ENCODE data around the gene CERS3.

Gene CERS3

GRCh38 chr15:100531204-100531603 lies 2.5 kb upstream of the CERS3 start:
- Histone ChIP-seq H3K4me3 (ENCODE audit: low read depth, low read length) (no peak overlapping the region), H3K27ac (ENCODE audit: low read depth, low read length) (no peak overlapping the region), H3K4me1 (ENCODE audit: control insufficient read depth, insufficient read depth, low read length) (no peaks in the 10 kb centered on the region), H3K9ac (ENCODE audit: low read length) (no peak overlapping the region), H3K27me3 (ENCODE audit: control insufficient read depth, insufficient read depth, low read length) (0 out of 2 replicates have a peak, but pooled peaks cover 2% of the 10 kb centered on the region), H3K9me3 (ENCODE audit: control insufficient read depth, insufficient read depth, low read depth, low read length) (no peaks in the 10 kb centered on the region; the same call in 1 of the 2 replicates), H3K36me3 (ENCODE audit: control insufficient read depth, insufficient read depth, low read length) (no peaks in the 10 kb centered on the region)

DNA sequence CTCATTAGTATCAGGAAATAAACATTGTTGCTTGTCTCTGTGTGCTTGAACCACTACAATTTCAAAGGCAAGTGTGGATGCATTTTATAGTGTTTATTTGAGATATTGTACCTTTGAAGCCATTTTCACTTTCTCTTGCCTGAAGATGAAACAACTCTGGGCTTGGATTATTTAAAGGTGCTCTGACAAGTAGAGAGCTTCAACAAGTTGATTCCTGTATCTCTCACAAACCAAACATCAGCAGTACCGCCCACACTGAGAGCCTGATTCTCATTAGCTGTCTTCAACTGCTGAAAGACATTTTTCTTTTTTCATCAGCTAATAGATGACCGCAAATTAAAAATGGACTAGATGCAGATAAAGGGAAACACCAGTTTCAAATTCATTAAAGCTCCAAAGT lies 806 bp upstream of the CERS3 start:
- Histone ChIP-seq H3K4me1 (ENCODE audit: control insufficient read depth, insufficient read depth, low read length) (no peaks in the 10 kb centered on the region), H3K9ac (ENCODE audit: low read length) (no peak overlapping the region), H3K9me3 (ENCODE audit: control insufficient read depth, insufficient read depth, low read depth, low read length) (no peaks in the 10 kb centered on the region; the same call in 1 of the 2 replicates), H3K36me3 (ENCODE audit: control insufficient read depth, insufficient read depth, low read length) (no peaks in the 10 kb centered on the region), H3K27ac (ENCODE audit: low read depth, low read length) (no peak overlapping the region), H3K4me3 (ENCODE audit: low read depth, low read length) (no peak overlapping the region), H3K27me3 (ENCODE audit: control insufficient read depth, insufficient read depth, low read length) (0 out of 2 replicates have a peak, but pooled peaks cover 2% of the 10 kb centered on the region)

DNA sequence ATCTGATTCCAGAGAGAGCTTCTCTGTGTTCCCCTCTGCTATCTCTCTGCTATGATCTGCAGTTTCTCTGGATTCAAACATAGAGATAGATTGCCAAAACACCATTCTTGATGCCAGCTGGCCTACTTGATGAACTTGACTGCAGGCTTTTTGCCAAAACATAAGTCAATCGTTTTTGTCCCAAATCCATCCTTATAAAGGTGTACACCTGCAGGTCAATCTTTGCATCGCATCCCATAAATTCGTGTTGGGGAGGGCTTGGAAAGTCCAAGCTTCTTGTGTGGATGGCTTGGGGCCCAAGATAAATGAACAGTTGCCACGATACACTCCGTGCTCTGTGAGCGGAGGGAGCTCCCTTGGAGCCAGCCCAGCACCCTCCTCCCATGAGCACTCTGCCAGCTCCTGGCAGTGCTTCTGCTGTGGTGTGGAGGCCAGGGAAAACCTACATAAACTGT lies 2.7 kb downstream of the CERS3 start:
- H3K4me3 ChIP-seq (ENCODE audit: low read depth, low read length), result no peak overlapping the region
- no peaks in the 10 kb centered on the region for H3K27me3 ChIP-seq (ENCODE audit: control insufficient read depth, insufficient read depth, low read length)
- no peak overlapping the region for H3K9ac ChIP-seq (ENCODE audit: low read length)
- H3K4me1 ChIP-seq (ENCODE audit: control insufficient read depth, insufficient read depth, low read length), result no peaks in the 10 kb centered on the region
- peaks cover 7% of the 10 kb centered on the region; the same call in 1 of the 2 replicates for H3K9me3 ChIP-seq (ENCODE audit: control insufficient read depth, insufficient read depth, low read depth, low read length)
- no peaks in the 10 kb centered on the region for H3K36me3 ChIP-seq (ENCODE audit: control insufficient read depth, insufficient read depth, low read length)
- no peak overlapping the region for H3K27ac ChIP-seq (ENCODE audit: low read depth, low read length)

GRCh38 chr15:100525436-100525835 lies 3.3 kb downstream of the CERS3 start:
- H3K36me3 ChIP-seq (ENCODE audit: control insufficient read depth, insufficient read depth, low read length), result no peaks in the 10 kb centered on the region
- no peak overlapping the region for H3K27ac ChIP-seq (ENCODE audit: low read depth, low read length)
- H3K27me3 ChIP-seq (ENCODE audit: control insufficient read depth, insufficient read depth, low read length), result no peaks in the 10 kb centered on the region
- no peak overlapping the region for H3K9ac ChIP-seq (ENCODE audit: low read length)
- no peaks in the 10 kb centered on the region for H3K4me1 ChIP-seq (ENCODE audit: control insufficient read depth, insufficient read depth, low read length)
- peaks cover 7% of the 10 kb centered on the region; the same call in 1 of the 2 replicates for H3K9me3 ChIP-seq (ENCODE audit: control insufficient read depth, insufficient read depth, low read depth, low read length)
- no peak overlapping the region for H3K4me3 ChIP-seq (ENCODE audit: low read depth, low read length)

- no peaks in the 10 kb centered on the region for H3K27me3 ChIP-seq (ENCODE audit: control insufficient read depth, insufficient read depth, low read length)
- no peak overlapping the region for H3K4me3 ChIP-seq (ENCODE audit: low read depth, low read length)
- H3K36me3 ChIP-seq (ENCODE audit: control insufficient read depth, insufficient read depth, low read length), result no peaks in the 10 kb centered on the region
- H3K9ac ChIP-seq (ENCODE audit: low read length), result no peak overlapping the region
- H3K4me1 ChIP-seq (ENCODE audit: control insufficient read depth, insufficient read depth, low read length), result no peaks in the 10 kb centered on the region
- peaks cover 7% of the 10 kb centered on the region; the same call in 1 of the 2 replicates for H3K9me3 ChIP-seq (ENCODE audit: control insufficient read depth, insufficient read depth, low read depth, low read length)
- no peak overlapping the region for H3K27ac ChIP-seq (ENCODE audit: low read depth, low read length)
Observed at GRCh38 chr15:100524326-100524725, 4.4 kb downstream of the CERS3 start.

DNA sequence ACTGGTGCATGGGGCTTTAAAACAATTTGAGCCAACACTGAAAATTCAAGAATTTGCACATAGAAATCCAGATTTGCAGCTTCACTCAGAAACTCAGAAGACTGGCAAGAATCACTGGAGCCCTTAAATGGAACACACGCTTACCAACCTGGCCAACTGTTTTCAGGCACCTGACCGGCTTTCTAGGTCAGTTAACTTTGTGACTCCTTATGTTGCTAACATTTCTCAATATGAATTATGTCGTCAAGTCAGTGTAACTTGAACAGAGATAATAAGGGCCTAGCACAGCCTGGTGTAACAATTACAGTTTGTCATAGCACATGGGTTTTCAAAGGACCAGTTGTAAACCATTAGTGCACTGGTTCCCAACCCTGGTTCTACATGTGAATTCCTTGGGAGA lies 6.8 kb downstream of the CERS3 start:
- Histone ChIP-seq H3K4me1 (ENCODE audit: control insufficient read depth, insufficient read depth, low read length) (no peaks in the 10 kb centered on the region), H3K9me3 (ENCODE audit: control insufficient read depth, insufficient read depth, low read depth, low read length) (0 out of 2 replicates have a peak, but pooled peaks cover 7% of the 10 kb centered on the region), H3K4me3 (ENCODE audit: low read depth, low read length) (no peak overlapping the region), H3K27me3 (ENCODE audit: control insufficient read depth, insufficient read depth, low read length) (no peaks in the 10 kb centered on the region), H3K36me3 (ENCODE audit: control insufficient read depth, insufficient read depth, low read length) (no peaks in the 10 kb centered on the region), H3K9ac (ENCODE audit: low read length) (no peak overlapping the region), H3K27ac (ENCODE audit: low read depth, low read length) (no peak overlapping the region)

GRCh38 chr15:100520132-100520921 lies 8.4 kb downstream of the CERS3 start:
- H3K27me3 ChIP-seq (ENCODE audit: control insufficient read depth, insufficient read depth, low read length), result no peaks in the 10 kb centered on the region
- H3K36me3 ChIP-seq (ENCODE audit: control insufficient read depth, insufficient read depth, low read length), result no peaks in the 10 kb centered on the region
- H3K27ac ChIP-seq (ENCODE audit: low read depth, low read length), result no peak overlapping the region
- H3K4me1 ChIP-seq (ENCODE audit: control insufficient read depth, insufficient read depth, low read length), result no peaks in the 10 kb centered on the region
- no peak overlapping the region for H3K9ac ChIP-seq (ENCODE audit: low read length)
- no peak overlapping the region for H3K4me3 ChIP-seq (ENCODE audit: low read depth, low read length)
- 0 out of 2 replicates have a peak, but pooled peaks cover 7% of the 10 kb centered on the region for H3K9me3 ChIP-seq (ENCODE audit: control insufficient read depth, insufficient read depth, low read depth, low read length)

GRCh38 chr15:100517846-100518245 lies 10.9 kb downstream of the CERS3 start:
- no peaks in the 10 kb centered on the region for H3K4me1 ChIP-seq (ENCODE audit: control insufficient read depth, insufficient read depth, low read length)
- no peak overlapping the region for H3K9ac ChIP-seq (ENCODE audit: low read length)
- H3K4me3 ChIP-seq (ENCODE audit: low read depth, low read length), result no peak overlapping the region
- 0 out of 2 replicates have a peak, but pooled peaks cover 5% of the 10 kb centered on the region for H3K9me3 ChIP-seq (ENCODE audit: control insufficient read depth, insufficient read depth, low read depth, low read length)
- H3K36me3 ChIP-seq (ENCODE audit: control insufficient read depth, insufficient read depth, low read length), result no peaks in the 10 kb centered on the region
- no peaks in the 10 kb centered on the region for H3K27me3 ChIP-seq (ENCODE audit: control insufficient read depth, insufficient read depth, low read length)
- no peak overlapping the region for H3K27ac ChIP-seq (ENCODE audit: low read depth, low read length)

DNA sequence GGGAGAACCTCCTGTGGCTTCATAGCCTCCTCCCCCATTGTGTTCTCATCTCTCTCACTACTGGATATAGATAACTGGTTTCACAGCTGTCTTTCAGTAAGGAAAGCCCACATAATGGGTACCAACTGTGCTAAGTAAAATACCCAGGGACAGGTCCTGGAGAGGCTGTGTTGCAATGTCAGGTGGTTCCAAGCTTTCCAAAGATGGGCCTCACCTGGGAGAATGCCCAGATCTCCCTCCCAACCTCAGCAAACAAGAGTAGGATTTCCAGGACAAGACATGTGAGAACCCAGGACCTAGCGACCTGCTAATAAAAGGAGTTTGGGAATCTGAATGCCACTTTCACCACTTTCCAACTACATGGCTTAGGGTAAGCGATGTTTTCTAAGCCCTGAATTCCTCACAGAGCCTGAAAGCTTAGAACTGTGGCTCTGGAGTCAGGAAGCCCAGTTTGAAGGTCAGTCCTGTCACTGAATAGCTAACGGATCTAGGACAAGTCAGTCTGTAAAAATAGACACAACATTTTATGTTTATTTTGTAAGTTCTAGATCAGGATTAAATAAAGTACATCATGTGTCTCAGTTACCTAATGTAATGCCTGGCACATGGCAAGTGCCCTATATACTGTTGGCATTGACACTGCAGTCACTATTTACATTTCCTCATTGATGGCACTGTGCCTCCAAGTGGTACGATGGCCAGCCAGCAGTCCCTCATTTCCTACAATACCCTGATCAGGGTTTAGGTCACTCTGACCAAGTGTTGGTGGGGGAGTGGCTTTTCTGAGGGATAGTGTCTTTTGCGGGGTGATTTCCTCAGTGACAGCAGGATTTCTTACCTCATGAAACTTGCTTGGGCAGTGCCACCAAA lies 11.9 kb downstream of the CERS3 start:
- no peaks in the 10 kb centered on the region for H3K36me3 ChIP-seq (ENCODE audit: control insufficient read depth, insufficient read depth, low read length)
- no peak overlapping the region for H3K4me3 ChIP-seq (ENCODE audit: low read depth, low read length)
- H3K9ac ChIP-seq (ENCODE audit: low read length), result no peak overlapping the region
- H3K27me3 ChIP-seq (ENCODE audit: control insufficient read depth, insufficient read depth, low read length), result no peaks in the 10 kb centered on the region
- no peaks in the 10 kb centered on the region for H3K9me3 ChIP-seq (ENCODE audit: control insufficient read depth, insufficient read depth, low read depth, low read length)
- no peak overlapping the region for H3K27ac ChIP-seq (ENCODE audit: low read depth, low read length)
- H3K4me1 ChIP-seq (ENCODE audit: control insufficient read depth, insufficient read depth, low read length), result no peaks in the 10 kb centered on the region

DNA sequence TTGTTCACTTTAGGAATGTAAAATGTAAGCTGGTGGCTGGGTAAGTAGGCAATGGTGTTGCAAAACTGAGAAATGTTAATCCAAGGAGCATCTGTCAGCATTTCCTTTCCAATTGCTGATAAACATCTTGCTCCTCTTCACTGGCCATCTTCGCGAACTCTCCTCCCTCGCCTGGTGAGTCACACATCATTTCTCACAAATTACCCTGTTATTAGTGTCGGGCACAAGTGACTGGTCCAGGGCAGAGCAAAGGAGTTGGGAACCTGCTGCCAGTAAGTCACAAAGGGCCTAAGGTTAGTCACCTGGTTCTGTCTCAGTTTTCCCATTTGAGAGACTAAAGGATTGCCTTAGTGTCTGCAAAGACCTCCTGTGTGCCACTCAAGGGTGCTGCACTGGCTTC lies 13.0 kb downstream of the CERS3 start:
- no peak overlapping the region for H3K4me3 ChIP-seq (ENCODE audit: low read depth, low read length)
- no peak overlapping the region for H3K9ac ChIP-seq (ENCODE audit: low read length)
- no peak overlapping the region for H3K27ac ChIP-seq (ENCODE audit: low read depth, low read length)
- H3K27me3 ChIP-seq (ENCODE audit: control insufficient read depth, insufficient read depth, low read length), result no peaks in the 10 kb centered on the region
- no peaks in the 10 kb centered on the region for H3K9me3 ChIP-seq (ENCODE audit: control insufficient read depth, insufficient read depth, low read depth, low read length)
- no peaks in the 10 kb centered on the region for H3K4me1 ChIP-seq (ENCODE audit: control insufficient read depth, insufficient read depth, low read length)
- H3K36me3 ChIP-seq (ENCODE audit: control insufficient read depth, insufficient read depth, low read length), result no peaks in the 10 kb centered on the region

All from HUES6 (cell line).